Adrenal gland (tissue), 12 donors: ENCODE measurements around the gene PDPN. TPM values are rescaled to one million over a fixed set of nuclear protein-coding genes. Genes with fewer than 3 reads are reported as not detected.

ENCODE experiments used
- DNase-seq, 7 donors: peaks; one replicate each; pipeline ENCODE4 v3.0.0-alpha.2; 2019 to 2020
- H3K27ac ChIP-seq, 5 donors: fragments of 200-600 bp; sonication (generic) in 4 of 5; 1 replicate in 3 of 5; 2 replicates in 2 of 5; pipeline versions ENCODE4 v1.5.1 to v1.8.0; 2016 to 2020; ENCODE audit warnings: mild to moderate bottlenecking in 1 of 5
- H3K27me3 ChIP-seq: fragments of 200-600 bp; 2 replicates; pipeline ENCODE4 v1.8.0; 2021
- H3K36me3 ChIP-seq, 2 donors: fragments of 200-600 bp; replicated peaks in 1 of 2; 1 replicate in 1 of 2; 2 replicates in 1 of 2; pipeline versions ENCODE4 v1.5.1 to v1.8.0; 2018 to 2022
- H3K4me1 ChIP-seq, 2 donors: fragments of 200-600 bp; replicated peaks in 1 of 2; 1 replicate in 1 of 2; 2 replicates in 1 of 2; pipeline versions ENCODE4 v1.5.1 to v1.8.0; 2018 to 2021
- H3K4me3 ChIP-seq, 4 donors: fragments of 200-600 bp; sonication (generic) in 3 of 4; one replicate each; pipeline ENCODE4 v1.5.1; 2016 to 2018
- H3K9me3 ChIP-seq, 3 donors: fragments of 200-600 bp; sonication (generic) in 1 of 3; replicated peaks in 1 of 3; 1 replicate in 2 of 3; 2 replicates in 1 of 3; pipeline versions ENCODE4 v1.5.1 to v1.8.0; 2016 to 2021
- POLR2A ChIP-seq, 2 donors: fragments of 450-650 bp; IDR thresholded peaks; one replicate each; pipeline ENCODE4 v1.6.1; 2017; ENCODE audit warnings: antibody characterized with exemption in 2 of 2, mild to moderate bottlenecking in 2 of 2, moderate library complexity in 1 of 2
- WGBS, 4 donors: extraction: QIAGEN DNeasy Blood & Tissue Kit in 2 of 4; methylation state at CpG; one replicate each; pipeline versions ENCODE4 v1.1.5 to v1.1.7; 2013 to 2017; 5-methylcytosine and 5-hydroxymethylcytosine counted together
- intact Hi-C, 2 donors: fragments of 100-400 bp; cut with DNase I; formaldehyde crosslinking; loops; one replicate each; pipeline versions ENCODE4 v1.14.1 to v1.15.0; 2022 to 2023
- polyA plus RNA-seq, 3 donors: library from polyadenylated mRNA; stranded (reverse); fragments of 200-250 nt in 2 of 3; fragments of 350-450 nt in 1 of 3; fragmentation: Illumina TruSeq in 1 of 3; extraction: RNeasy Lipid Tissue Mini Kit (QIAGEN cat#74804) in 1 of 3; gene quantifications; one replicate each; pipeline ENCODE4 v1.2.3, GENCODE V29; 2013 to 2014
- total RNA-seq, 9 donors: library from RNA; depleted of rRNA in 4 of 9; stranded (reverse); fragments of >200 nt in 4 of 9; fragments of 120-200 nt in 1 of 9; fragmentation: NEBNext Ultra II Directional in 1 of 9; extraction: Animal tissue kit (Norgen Biotek cat#: 25700) in 1 of 9; gene quantifications; one replicate each; pipeline versions ENCODE4 v1.1.0 to v1.2.4, GENCODE V29; 2013 to 2023
- TF ChIP-seq, protein P1 (sequence below), 6 experiments: fragments of 450-650 bp in 4 of 6; fragments of 200-600 bp in 2 of 6; sonication (generic) in 1 of 6; IDR thresholded peaks; 1 replicate in 5 of 6; 2 replicates in 1 of 6; pipeline versions ENCODE4 v1.5.1 to v1.8.0; 2016 to 2021; ENCODE audit warnings: antibody characterized with exemption in 6 of 6, mild to moderate bottlenecking in 2 of 6, moderate library complexity in 1 of 6
- donor health status: healthy with polysubstance abuse.
- donor health status: Bipolar disorder and iron deficiency.
- donor health status: DM: yes; HTN: yes; CAD: no.
- donor health status: DM: no; HTN: no; CAD: no.
- donor health status: DM: no; HTN: no; CAD: no.
- donor health status: DM: yes; HTN: yes; CAD: no.

The PDPN gene
- total and polyA plus RNA-seq, 12 donors: 1.2 to 13.8 (median 5.6) TPM

DNA sequence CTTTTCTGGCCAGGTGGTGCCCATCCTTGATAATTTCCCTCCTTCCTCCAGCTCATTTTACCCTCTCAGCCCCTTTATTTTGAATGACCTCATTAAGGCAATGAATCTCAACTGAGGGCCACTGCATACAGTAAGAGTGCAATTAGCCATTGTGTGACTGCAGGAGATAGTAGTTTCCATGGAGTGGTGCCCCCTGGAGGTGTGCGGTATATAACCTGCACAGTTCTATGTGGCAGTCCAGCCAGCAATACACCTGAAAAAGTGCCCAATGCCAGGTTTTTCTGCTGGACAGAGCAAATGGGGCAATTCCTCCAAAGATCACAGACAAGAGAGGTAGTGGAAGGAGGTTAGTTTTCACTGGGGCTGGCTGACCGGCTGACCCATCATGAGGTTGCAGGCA, 43.9 kb upstream of the PDPN start:
- H3K36me3 ChIP-seq: no peaks in the 10 kb centered on the region
- H3K4me3 ChIP-seq: no peak overlapping the region
- TF ChIP-seq POLR2A (IDR thresholded peaks at IDR 0.05): no peak
- TF ChIP-seq, protein P1, sequence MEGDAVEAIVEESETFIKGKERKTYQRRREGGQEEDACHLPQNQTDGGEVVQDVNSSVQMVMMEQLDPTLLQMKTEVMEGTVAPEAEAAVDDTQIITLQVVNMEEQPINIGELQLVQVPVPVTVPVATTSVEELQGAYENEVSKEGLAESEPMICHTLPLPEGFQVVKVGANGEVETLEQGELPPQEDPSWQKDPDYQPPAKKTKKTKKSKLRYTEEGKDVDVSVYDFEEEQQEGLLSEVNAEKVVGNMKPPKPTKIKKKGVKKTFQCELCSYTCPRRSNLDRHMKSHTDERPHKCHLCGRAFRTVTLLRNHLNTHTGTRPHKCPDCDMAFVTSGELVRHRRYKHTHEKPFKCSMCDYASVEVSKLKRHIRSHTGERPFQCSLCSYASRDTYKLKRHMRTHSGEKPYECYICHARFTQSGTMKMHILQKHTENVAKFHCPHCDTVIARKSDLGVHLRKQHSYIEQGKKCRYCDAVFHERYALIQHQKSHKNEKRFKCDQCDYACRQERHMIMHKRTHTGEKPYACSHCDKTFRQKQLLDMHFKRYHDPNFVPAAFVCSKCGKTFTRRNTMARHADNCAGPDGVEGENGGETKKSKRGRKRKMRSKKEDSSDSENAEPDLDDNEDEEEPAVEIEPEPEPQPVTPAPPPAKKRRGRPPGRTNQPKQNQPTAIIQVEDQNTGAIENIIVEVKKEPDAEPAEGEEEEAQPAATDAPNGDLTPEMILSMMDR (IDR thresholded peaks at IDR 0.05): no peak
- H3K27ac ChIP-seq: no peak overlapping the region
- no peaks in the 10 kb centered on the region for H3K27me3 ChIP-seq
- no peaks in the 10 kb centered on the region for H3K9me3 ChIP-seq
- 71 to 100% (median 94%) methylated on average over 2 of the region's 2 CpGs for WGBS, 4 donors
- intact Hi-C loops: loop anchor here in 1 of 2 donors (10.0 kb wide), 1 partner anchor 75 kb away; no protein-coding TSS in a partner anchor
- DNase-seq: no peak
- peaks cover 3 to 13% of the 10 kb centered on the region in 2 donors for H3K4me1 ChIP-seq

DNA sequence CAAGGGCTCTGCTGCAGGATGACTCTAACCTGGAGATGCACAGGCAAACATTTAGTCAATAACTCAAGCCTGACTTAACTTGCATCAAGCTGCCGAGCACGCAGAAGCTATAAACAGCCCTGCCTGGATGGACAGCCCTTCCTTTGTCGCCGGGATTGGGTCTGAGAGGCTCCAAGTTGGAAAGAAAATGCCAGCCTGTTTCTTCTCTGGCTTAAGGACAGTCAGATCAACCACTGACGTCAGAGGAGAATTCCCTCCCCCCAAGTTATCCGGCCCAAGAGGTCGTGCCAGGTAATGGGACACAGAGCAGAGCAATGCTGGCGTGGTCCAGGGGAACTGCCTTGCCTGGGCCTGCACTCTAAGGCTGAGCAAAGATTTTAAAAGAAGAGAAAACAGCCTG, 42.8 kb upstream of the PDPN start:
- intact Hi-C loops: loop anchor here in 1 of 2 donors (10.0 kb wide), 1 partner anchor 76 kb away; no protein-coding TSS in a partner anchor
- peak overlapping the region in 2 of 5 donors; percentile 34 to 51 for H3K27ac ChIP-seq
- no peak overlapping the region for H3K4me3 ChIP-seq
- H3K4me1 ChIP-seq: peaks cover 3 to 13% of the 10 kb centered on the region in 2 donors
- TF ChIP-seq, protein P1 (IDR thresholded peaks at IDR 0.05): no peak
- peak in 1 of 2 donors; percentile 27 for TF ChIP-seq POLR2A (IDR thresholded peaks at IDR 0.05)
- DNase-seq: peak; percentile 41 to 77 (median 57)
- no peaks in the 10 kb centered on the region for H3K27me3 ChIP-seq
- H3K36me3 ChIP-seq: no peaks in the 10 kb centered on the region
- no peaks in the 10 kb centered on the region for H3K9me3 ChIP-seq
- 21 to 39% (median 28%) methylated on average over 6 to 8 of the region's 8 CpGs for WGBS, 4 donors

DNA sequence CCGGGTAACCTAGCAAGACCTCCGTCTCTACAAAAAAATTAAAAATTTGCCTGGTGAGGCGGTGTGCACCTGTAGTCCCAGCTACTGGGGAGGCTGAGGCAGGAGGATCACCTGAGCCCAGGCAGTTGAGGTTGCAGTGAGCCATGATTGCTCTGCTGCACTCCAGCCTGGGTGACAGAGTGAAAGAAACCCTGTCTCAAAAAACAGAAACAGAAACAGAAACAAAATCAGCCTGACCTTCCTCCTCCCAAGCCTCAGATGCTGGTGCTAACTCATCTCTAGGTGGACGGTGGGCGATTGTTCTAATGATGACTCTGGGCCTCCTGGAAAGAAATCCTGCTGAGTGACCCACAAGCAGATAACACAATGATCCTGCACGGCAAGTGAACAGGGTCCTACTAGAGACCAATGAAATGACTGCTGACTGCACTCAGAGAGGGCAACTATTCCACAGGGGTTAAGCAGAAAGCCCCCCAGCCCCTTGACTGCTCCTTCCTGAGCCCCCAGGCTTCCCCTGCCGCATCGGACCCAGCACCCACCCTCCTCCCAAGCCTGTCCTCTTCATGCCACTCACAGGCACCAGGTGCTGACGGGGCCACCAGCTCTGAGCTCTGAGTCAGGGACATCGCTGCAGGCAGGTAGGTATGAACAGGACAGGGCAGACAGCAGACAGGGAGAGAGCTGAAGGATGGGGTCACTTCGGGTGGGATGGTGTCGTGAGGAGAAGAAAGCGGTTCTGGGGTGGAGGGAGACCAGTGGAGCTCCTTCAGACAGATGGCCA, 42.0 kb upstream of the PDPN start:
- Histone ChIP-seq H3K4me1 (peaks cover 3 to 13% of the 10 kb centered on the region in 2 donors), H3K36me3 (no peaks in the 10 kb centered on the region), H3K9me3 (no peaks in the 10 kb centered on the region), H3K27me3 (no peaks in the 10 kb centered on the region), H3K4me3 (no peak overlapping the region), H3K27ac (peak overlapping the region in 1 of 5 donors; percentile 51)
- WGBS, 4 donors: 82 to 85% (median 83%) methylated on average over 9 to 13 of the region's 13 CpGs
- intact Hi-C loops: loop anchor here in 1 of 2 donors (10.0 kb wide), 1 partner anchor 77 kb away; no protein-coding TSS in a partner anchor
- no peak for DNase-seq
- TF ChIP-seq, protein P1 (IDR thresholded peaks at IDR 0.05): no peak
- no peak for TF ChIP-seq POLR2A (IDR thresholded peaks at IDR 0.05)

DNA sequence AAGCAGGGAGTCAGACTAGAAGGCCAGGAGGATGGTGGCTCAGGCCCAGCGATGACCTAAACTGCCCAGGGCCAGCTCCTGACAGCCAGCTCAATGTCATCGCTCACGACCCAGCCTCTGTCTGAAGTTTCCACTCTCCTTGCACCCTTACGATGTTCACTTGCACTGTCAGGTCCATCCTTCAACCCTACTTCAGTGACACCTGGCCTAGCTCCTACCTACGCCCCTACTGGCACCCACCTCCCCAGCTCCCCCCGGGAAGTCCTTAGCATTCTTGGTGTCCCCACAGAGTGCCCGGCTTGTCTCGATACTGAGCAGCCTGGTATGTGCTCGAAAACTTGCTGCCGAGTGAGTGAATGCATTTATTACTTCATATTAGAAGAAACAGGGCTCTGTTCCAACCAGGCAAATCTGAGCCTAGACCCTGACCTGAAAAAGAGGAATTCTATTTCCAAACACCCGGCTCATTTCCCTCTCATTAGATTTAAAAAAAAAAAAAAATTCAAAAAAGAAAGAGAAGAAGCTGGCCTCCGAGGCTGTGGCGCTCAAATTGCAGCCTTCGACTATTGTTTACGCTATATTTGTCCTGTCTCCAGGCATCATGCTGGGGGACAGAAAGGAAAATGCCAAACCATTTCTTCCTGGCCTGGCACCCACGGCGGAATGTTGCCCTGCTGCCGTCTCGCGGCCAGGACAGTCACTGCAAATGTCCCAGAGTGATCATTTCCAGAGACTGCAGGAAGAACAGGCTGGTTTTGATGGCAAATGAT, 40.0 kb upstream of the PDPN start:
- Histone ChIP-seq H3K9me3 (no peaks in the 10 kb centered on the region), H3K27me3 (no peaks in the 10 kb centered on the region), H3K4me1 (peaks cover 3 to 13% of the 10 kb centered on the region in 2 donors), H3K4me3 (peak overlapping the region in 1 of 4 donors; percentile 33), H3K36me3 (no peaks in the 10 kb centered on the region), H3K27ac (peak overlapping the region; percentile 71 to 95 (median 84))
- intact Hi-C loops: loop anchor here in 1 of 2 donors (10.0 kb wide), 1 partner anchor 79 kb away; no protein-coding TSS in a partner anchor
- 18 to 34% (median 23%) methylated on average over 20 of the region's 20 CpGs for WGBS, 4 donors
- TF ChIP-seq, protein P1 (IDR thresholded peaks at IDR 0.05): peak; percentile 71 to 86 (median 80)
- TF ChIP-seq POLR2A (IDR thresholded peaks at IDR 0.05): no peak
- DNase-seq: peak; percentile 68 to 90 (median 83)
